ENCODE measurements around the gene CACNA1C.

CACNA1C gene

GRCh38 chr12:2374092-2374906 lies 321.5 kb downstream of the CACNA1C start:
- H3K4me3 ChIP-seq (ENCODE audit: low read length) = no peak overlapping the region
- no peak for TF ChIP-seq CTCF (IDR thresholded peaks at IDR 0.05; ENCODE audit: insufficient read depth, low read depth, low read length, missing control alignments)
- DNase-seq (ENCODE audit: low read depth) = no peak

GRCh38 chr12:2375871-2376270 lies 323.1 kb downstream of the CACNA1C start:
- no peak for TF ChIP-seq CTCF (IDR thresholded peaks at IDR 0.05; ENCODE audit: insufficient read depth, low read depth, low read length, missing control alignments)
- H3K4me3 ChIP-seq (ENCODE audit: low read length) = no peak overlapping the region
- no peak for DNase-seq (ENCODE audit: low read depth)

- H3K4me3 ChIP-seq (ENCODE audit: low read length) = no peak overlapping the region
- no peak for TF ChIP-seq CTCF (IDR thresholded peaks at IDR 0.05; ENCODE audit: insufficient read depth, low read depth, low read length, missing control alignments)
- no peak for DNase-seq (ENCODE audit: low read depth)
Observed at GRCh38 chr12:2376908-2377657, 324.3 kb downstream of the CACNA1C start.

- TF ChIP-seq CTCF (IDR thresholded peaks at IDR 0.05; ENCODE audit: insufficient read depth, low read depth, low read length, missing control alignments) = no peak
- DNase-seq (ENCODE audit: low read depth) = no peak
Observed at GRCh38 chr12:2378835-2379330, 326.1 kb downstream of the CACNA1C start.

GRCh38 chr12:2380946-2381345 lies 328.2 kb downstream of the CACNA1C start:
- no peak for DNase-seq (ENCODE audit: low read depth)
- no peak overlapping the region for H3K4me3 ChIP-seq (ENCODE audit: low read length)
- TF ChIP-seq CTCF (IDR thresholded peaks at IDR 0.05; ENCODE audit: insufficient read depth, low read depth, low read length, missing control alignments) = no peak

More at GRCh38 chr12:2378835-2379330, 326.1 kb downstream of the CACNA1C start:
- H3K4me3 ChIP-seq (ENCODE audit: low read length) = no peak overlapping the region

- no peak overlapping the region for H3K4me3 ChIP-seq (ENCODE audit: low read length)
- DNase-seq (ENCODE audit: low read depth) = no peak
- TF ChIP-seq CTCF (IDR thresholded peaks at IDR 0.05; ENCODE audit: insufficient read depth, low read depth, low read length, missing control alignments) = no peak
Observed at GRCh38 chr12:2382370-2383155, 329.8 kb downstream of the CACNA1C start.

Data from epithelial cell of esophagus (primary cell).